ENCODE results near the gene PPM1N. TPM values are rescaled to one million over a fixed set of nuclear protein-coding genes. Genes with fewer than 3 reads are reported as not detected.

The PPM1N gene
- total and polyA plus RNA-seq, 2 of the 13 experiments (the other 11 are each of a cell fraction or from before 2014, with no cell fraction given) = 0.31 to 1.8 TPM

DNA sequence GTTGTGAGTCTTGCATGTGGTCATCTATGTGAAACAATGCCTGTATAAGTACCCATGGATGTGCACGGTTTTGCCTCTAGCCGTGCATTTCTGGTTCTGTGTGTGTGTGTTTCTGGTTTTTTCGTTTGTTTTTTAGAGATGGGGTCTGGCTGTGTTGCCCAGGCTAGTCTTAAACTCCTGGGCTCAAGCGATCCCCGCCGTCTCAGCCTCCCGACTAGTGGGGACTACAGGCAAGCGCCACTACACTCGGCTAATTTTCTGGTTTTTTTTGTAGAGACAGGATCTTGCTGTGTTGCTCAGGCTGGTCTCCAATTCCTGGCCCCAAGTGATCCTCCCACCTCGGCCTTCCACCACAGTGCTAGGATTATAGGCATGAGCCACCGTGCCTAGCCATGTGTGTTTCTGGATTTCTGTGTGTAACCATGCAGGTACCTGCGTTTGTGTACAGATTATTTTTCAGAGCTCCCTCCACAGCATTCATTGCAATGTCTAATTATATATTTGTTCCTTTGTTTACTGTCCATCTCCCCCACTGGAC is 46.3 kb upstream of the PPM1N start (continued):
- TF ChIP-seq, protein P1, sequence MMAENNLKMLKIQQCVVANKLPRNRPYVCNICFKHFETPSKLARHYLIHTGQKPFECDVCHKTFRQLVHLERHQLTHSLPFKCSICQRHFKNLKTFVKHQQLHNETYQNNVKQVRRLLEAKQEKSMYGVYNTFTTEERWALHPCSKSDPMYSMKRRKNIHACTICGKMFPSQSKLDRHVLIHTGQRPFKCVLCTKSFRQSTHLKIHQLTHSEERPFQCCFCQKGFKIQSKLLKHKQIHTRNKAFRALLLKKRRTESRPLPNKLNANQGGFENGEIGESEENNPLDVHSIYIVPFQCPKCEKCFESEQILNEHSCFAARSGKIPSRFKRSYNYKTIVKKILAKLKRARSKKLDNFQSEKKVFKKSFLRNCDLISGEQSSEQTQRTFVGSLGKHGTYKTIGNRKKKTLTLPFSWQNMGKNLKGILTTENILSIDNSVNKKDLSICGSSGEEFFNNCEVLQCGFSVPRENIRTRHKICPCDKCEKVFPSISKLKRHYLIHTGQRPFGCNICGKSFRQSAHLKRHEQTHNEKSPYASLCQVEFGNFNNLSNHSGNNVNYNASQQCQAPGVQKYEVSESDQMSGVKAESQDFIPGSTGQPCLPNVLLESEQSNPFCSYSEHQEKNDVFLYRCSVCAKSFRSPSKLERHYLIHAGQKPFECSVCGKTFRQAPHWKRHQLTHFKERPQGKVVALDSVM (CRISPR knock-in tag; IDR thresholded peaks at IDR 0.05) = peak; percentile 76; the same call in 1 of the 2 replicates
- TF ChIP-seq, protein P2, sequence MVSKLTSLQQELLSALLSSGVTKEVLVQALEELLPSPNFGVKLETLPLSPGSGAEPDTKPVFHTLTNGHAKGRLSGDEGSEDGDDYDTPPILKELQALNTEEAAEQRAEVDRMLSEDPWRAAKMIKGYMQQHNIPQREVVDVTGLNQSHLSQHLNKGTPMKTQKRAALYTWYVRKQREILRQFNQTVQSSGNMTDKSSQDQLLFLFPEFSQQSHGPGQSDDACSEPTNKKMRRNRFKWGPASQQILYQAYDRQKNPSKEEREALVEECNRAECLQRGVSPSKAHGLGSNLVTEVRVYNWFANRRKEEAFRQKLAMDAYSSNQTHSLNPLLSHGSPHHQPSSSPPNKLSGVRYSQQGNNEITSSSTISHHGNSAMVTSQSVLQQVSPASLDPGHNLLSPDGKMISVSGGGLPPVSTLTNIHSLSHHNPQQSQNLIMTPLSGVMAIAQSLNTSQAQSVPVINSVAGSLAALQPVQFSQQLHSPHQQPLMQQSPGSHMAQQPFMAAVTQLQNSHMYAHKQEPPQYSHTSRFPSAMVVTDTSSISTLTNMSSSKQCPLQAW (CRISPR knock-in tag; IDR thresholded peaks at IDR 0.05) = no peak
- TF ChIP-seq ZNF766 (CRISPR knock-in tag; IDR thresholded peaks at IDR 0.05; ENCODE audit: borderline replicate concordance) = no peak
- TF ChIP-seq GATAD1 (CRISPR knock-in tag; IDR thresholded peaks at IDR 0.05) = no peak
- TF ChIP-seq, protein P3, sequence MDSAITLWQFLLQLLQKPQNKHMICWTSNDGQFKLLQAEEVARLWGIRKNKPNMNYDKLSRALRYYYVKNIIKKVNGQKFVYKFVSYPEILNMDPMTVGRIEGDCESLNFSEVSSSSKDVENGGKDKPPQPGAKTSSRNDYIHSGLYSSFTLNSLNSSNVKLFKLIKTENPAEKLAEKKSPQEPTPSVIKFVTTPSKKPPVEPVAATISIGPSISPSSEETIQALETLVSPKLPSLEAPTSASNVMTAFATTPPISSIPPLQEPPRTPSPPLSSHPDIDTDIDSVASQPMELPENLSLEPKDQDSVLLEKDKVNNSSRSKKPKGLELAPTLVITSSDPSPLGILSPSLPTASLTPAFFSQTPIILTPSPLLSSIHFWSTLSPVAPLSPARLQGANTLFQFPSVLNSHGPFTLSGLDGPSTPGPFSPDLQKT (CRISPR knock-in tag; IDR thresholded peaks at IDR 0.05; ENCODE audit: borderline replicate concordance) = no peak
- no peak for TF ChIP-seq NFIC (IDR thresholded peaks at IDR 0.05; ENCODE audit: low read length)
- TF ChIP-seq, protein P4, sequence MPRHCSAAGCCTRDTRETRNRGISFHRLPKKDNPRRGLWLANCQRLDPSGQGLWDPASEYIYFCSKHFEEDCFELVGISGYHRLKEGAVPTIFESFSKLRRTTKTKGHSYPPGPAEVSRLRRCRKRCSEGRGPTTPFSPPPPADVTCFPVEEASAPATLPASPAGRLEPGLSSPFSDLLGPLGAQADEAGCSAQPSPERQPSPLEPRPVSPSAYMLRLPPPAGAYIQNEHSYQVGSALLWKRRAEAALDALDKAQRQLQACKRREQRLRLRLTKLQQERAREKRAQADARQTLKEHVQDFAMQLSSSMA (CRISPR knock-in tag; IDR thresholded peaks at IDR 0.05) = no peak
- TF ChIP-seq KLF6 (CRISPR knock-in tag; IDR thresholded peaks at IDR 0.05) = no peak
- no peak for TF ChIP-seq KDM5A (IDR thresholded peaks at IDR 0.05; ENCODE audit: borderline replicate concordance, low read length)
- no peak for TF ChIP-seq ELF3 (CRISPR knock-in tag; IDR thresholded peaks at IDR 0.05)
- no peak for TF ChIP-seq ELF1 (CRISPR knock-in tag; IDR thresholded peaks at IDR 0.05)
- no peak for TF ChIP-seq FOXA1 (IDR thresholded peaks at IDR 0.05)
- TF ChIP-seq FOXA1 (CRISPR knock-in tag; IDR thresholded peaks at IDR 0.05) = 0 out of 2 replicates have a peak, but pooled peaks have one; percentile 27
- 0 out of 2 replicates have a peak, but pooled peaks have one; percentile 31 for TF ChIP-seq RARA (CRISPR knock-in tag; IDR thresholded peaks at IDR 0.05)
- TF ChIP-seq RBM22 (optimal IDR thresholded peaks at IDR 0.05; ENCODE audit: low read length) = no peak
- TF ChIP-seq SMARCE1 (IDR thresholded peaks at IDR 0.05; ENCODE audit: borderline replicate concordance) = no peak
- TF ChIP-seq DMAP1 (CRISPR knock-in tag; IDR thresholded peaks at IDR 0.05) = no peak
- TF ChIP-seq ZNF678 (CRISPR knock-in tag; IDR thresholded peaks at IDR 0.05) = no peak
- TF ChIP-seq POLR2A (IDR thresholded peaks at IDR 0.05; ENCODE audit: insufficient read depth in 1 of 2, low read depth in 2 of 2, low read length in 2 of 2) = no peak
- TF ChIP-seq SIN3B (IDR thresholded peaks at IDR 0.05; ENCODE audit: low read length) = no peak
- TF ChIP-seq RBM39 (IDR thresholded peaks at IDR 0.05; ENCODE audit: low read depth, low read length, poor library complexity, severe bottlenecking) = no peak
- TF ChIP-seq, protein P5, sequence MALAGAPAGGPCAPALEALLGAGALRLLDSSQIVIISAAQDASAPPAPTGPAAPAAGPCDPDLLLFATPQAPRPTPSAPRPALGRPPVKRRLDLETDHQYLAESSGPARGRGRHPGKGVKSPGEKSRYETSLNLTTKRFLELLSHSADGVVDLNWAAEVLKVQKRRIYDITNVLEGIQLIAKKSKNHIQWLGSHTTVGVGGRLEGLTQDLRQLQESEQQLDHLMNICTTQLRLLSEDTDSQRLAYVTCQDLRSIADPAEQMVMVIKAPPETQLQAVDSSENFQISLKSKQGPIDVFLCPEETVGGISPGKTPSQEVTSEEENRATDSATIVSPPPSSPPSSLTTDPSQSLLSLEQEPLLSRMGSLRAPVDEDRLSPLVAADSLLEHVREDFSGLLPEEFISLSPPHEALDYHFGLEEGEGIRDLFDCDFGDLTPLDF (CRISPR knock-in tag; IDR thresholded peaks at IDR 0.05) = no peak
- no peak for TF ChIP-seq ZNF12 (CRISPR knock-in tag; IDR thresholded peaks at IDR 0.05)
- no peak for TF ChIP-seq GTF2F1 (IDR thresholded peaks at IDR 0.05; ENCODE audit: low read length)
- no peak for TF ChIP-seq ZMYM2 (CRISPR knock-in tag; IDR thresholded peaks at IDR 0.05)
- no peak for TF ChIP-seq DPF2 (CRISPR knock-in tag; IDR thresholded peaks at IDR 0.05; ENCODE audit: borderline replicate concordance, low read depth)
- TF ChIP-seq ZNF121 (CRISPR knock-in tag; IDR thresholded peaks at IDR 0.05) = peak; percentile 96
- no peak for TF ChIP-seq FOXJ3 (CRISPR knock-in tag; IDR thresholded peaks at IDR 0.05; ENCODE audit: borderline replicate concordance)
